K562 (cell line): ENCODE results near the gene CHN1. TPM values are rescaled to one million over a fixed set of nuclear protein-coding genes. Genes with fewer than 3 reads are reported as not detected.

Experiments used
- ATAC-seq: fragments of 200-7000 bp; cut with Tn5 transposase; 3 replicates; pipeline ENCODE4 v1.9.1; 2020; ENCODE audit warnings: moderate library complexity
- BruUV-seq: library from RNA; stranded (reverse); fragments of 400-500 nt; replicated peaks from 2 replicates; lab custom pipeline; 2021; lab: Mats Ljungman, UMichigan
- CTCF ChIA-PET: fragments of 300-600 bp; formaldehyde crosslinking; extraction: SDS; loops from one replicate; lab custom pipeline; 2021; ENCODE audit warnings: low intra/inter-chr PET ratio; lab: Yijun Ruan, JAX
- POLR2A ChIA-PET: fragments of 300-600, 350-650 bp; sonication (Branson Sonifier 250); formaldehyde crosslinking; extraction: SDS; loops from one replicate; lab custom pipeline; 2021; ENCODE audit warnings: antibody characterized with exemption, inconsistent platforms; lab: Yijun Ruan, JAX
- DNase-seq, 4 experiments: peaks; one replicate each; pipeline versions ENCODE4 v3.0.0 to v3.0.0-alpha.2; 2011 to 2018; ENCODE audit warnings: low spot score in 3 of 4, mixed read lengths in 3 of 4; ENCODE audit errors: extremely low read depth in 1 of 4
- FAIRE-seq: peaks from 2 replicates; lab custom pipeline; 2011; peaks lifted over from hg19 to GRCh38; lab: Jason Lieb, UNC
- H2AFZ ChIP-seq: 2 replicates; pipeline ENCODE4 v1.6.0; 2011; ENCODE audit warnings: low read depth, low read length, control low read depth, inconsistent platforms
- H3K27ac ChIP-seq: fragments of 200-600 bp; 3 replicates; pipeline ENCODE4 v1.8.0; 2011; ENCODE audit warnings: low read depth, mild to moderate bottlenecking, control low read depth, inconsistent platforms, low read length, moderate library complexity, mixed read lengths; ENCODE audit errors: extremely low read depth
- H3K27me3 ChIP-seq, 2 experiments: fragments of 300-600 bp in 1 of 2; 2 replicates in 1 of 2; 3 replicates in 1 of 2; pipeline versions ENCODE4 v1.6.0 to v1.8.0; 2011; ENCODE audit warnings: inconsistent platforms in 2 of 2, low read length in 2 of 2, mild to moderate bottlenecking in 1 of 2, mixed read lengths in 1 of 2, moderate library complexity in 1 of 2; ENCODE audit not compliant: control insufficient read depth in 2 of 2, insufficient read depth in 2 of 2
- H3K36me3 ChIP-seq: fragments of 300-600 bp; 3 replicates; pipeline ENCODE4 v1.8.0; 2011; ENCODE audit warnings: mild to moderate bottlenecking, low read length, inconsistent platforms; ENCODE audit not compliant: control insufficient read depth, insufficient read depth
- H3K4me1 ChIP-seq, 2 experiments: fragments of 200-600 bp in 1 of 2; replicated peaks in 1 of 2; 2 replicates in 1 of 2; 3 replicates in 1 of 2; pipeline versions ENCODE4 v1.5.1 to v1.8.0; 2011; ENCODE audit warnings: inconsistent platforms in 2 of 2, low read length in 2 of 2, mild to moderate bottlenecking in 1 of 2, mixed read lengths in 1 of 2, moderate library complexity in 1 of 2; ENCODE audit not compliant: control insufficient read depth in 2 of 2, insufficient read depth in 2 of 2
- H3K4me2 ChIP-seq: 2 replicates; pipeline ENCODE4 v1.6.1; 2011; ENCODE audit warnings: low read length, control low read depth, inconsistent platforms, mixed read lengths; ENCODE audit not compliant: insufficient read depth
- H3K4me3 ChIP-seq: fragments of 200-600 bp; sonication (generic), shearing (Covaris generic); 2 replicates; pipeline ENCODE4 v1.5.1; 2016; ENCODE audit warnings: control low read depth, inconsistent platforms
- H3K79me2 ChIP-seq: fragments of 200-600 bp; 3 replicates; pipeline ENCODE4 v1.8.0; 2011; ENCODE audit warnings: low read length, inconsistent platforms; ENCODE audit not compliant: control insufficient read depth, insufficient read depth
- H3K9ac ChIP-seq, 2 experiments: 2 replicates each; pipeline versions ENCODE4 v1.6.0 to v1.6.1; 2011; ENCODE audit warnings: low read depth in 2 of 2, low read length in 2 of 2, control low read depth in 1 of 2, inconsistent platforms in 1 of 2, mild to moderate bottlenecking in 1 of 2, mixed read lengths in 1 of 2; ENCODE audit not compliant: insufficient read depth in 1 of 2
- H3K9me1 ChIP-seq: one replicate; pipeline ENCODE4 v1.6.0; 2011; ENCODE audit warnings: inconsistent platforms, mild to moderate bottlenecking, low read length, moderate library complexity; ENCODE audit not compliant: control insufficient read depth, insufficient read depth
- H3K9me3 ChIP-seq: replicated peaks from 2 replicates; pipeline ENCODE4 v1.5.1; 2011; ENCODE audit warnings: low read depth, low read length, inconsistent platforms; ENCODE audit not compliant: control insufficient read depth, insufficient read depth
- H4K20me1 ChIP-seq: replicated peaks from 2 replicates; pipeline ENCODE4 v1.6.1; 2011; ENCODE audit warnings: low read length, inconsistent platforms, mixed read lengths; ENCODE audit not compliant: control insufficient read depth, insufficient read depth
- ZNF407 ChIP-seq: fragments of 450-650 bp; IDR thresholded peaks from 2 replicates; pipeline ENCODE4 v1.6.1; 2016; ENCODE audit warnings: low read depth
- ZNF639 ChIP-seq, 2 experiments: fragments of 200-800 bp in 1 of 2; sonication (Bioruptor generic) in 1 of 2; sonication (generic) in 1 of 2; formaldehyde crosslinking in 1 of 2; IDR thresholded peaks in 1 of 2; conservative IDR thresholded peaks in 1 of 2; 2 replicates each; pipeline versions ENCODE4 v1.5.0 to v1.6.1; 2016 to 2020; ENCODE audit warnings: missing compliant biosample characterization in 1 of 2, missing genetic modification characterization in 1 of 2, missing genetic modification reagents in 1 of 2
- ZNF740 ChIP-seq, 3 experiments: fragments of 200-800 bp in 1 of 3; sonication (Bioruptor generic) in 1 of 3; sonication (generic) in 1 of 3; formaldehyde crosslinking in 1 of 3; IDR thresholded peaks; 2 replicates each; pipeline versions ENCODE4 v1.6.1 to v1.8.0; 2016 to 2022; ENCODE audit warnings: mild to moderate bottlenecking in 2 of 3, missing compliant biosample characterization in 2 of 3, missing genetic modification characterization in 2 of 3, missing genetic modification reagents in 1 of 3
- WGBS: fragments of 100-300 bp; shearing (Covaris generic); methylation state at CpG from one replicate; pipeline ENCODE4 v1.1.6; 2016; ENCODE audit warnings: low coverage, mixed read lengths; ENCODE audit not compliant: insufficient coverage; ENCODE audit errors: missing lambda C conversion rate; 5-methylcytosine and 5-hydroxymethylcytosine counted together
- in situ Hi-C: fragments of 300-500 bp; cut with MboI; formaldehyde crosslinking; loops from 4 replicates; pipeline ENCODE4 v1.15.0; 2018; ENCODE audit warnings: inconsistent platforms, mixed read lengths
- intact Hi-C: fragments of 100-400 bp; cut with micrococcal nuclease; formaldehyde crosslinking; loops from 2 replicates; pipeline ENCODE4 v1.14.2; 2022
- polyA plus RNA-seq, 8 experiments: library from polyadenylated mRNA; depleted of rRNA in 4 of 8; stranded (reverse) in 5 of 8; unstranded in 3 of 8; fragments of >200 nt; fragmentation: Nextera tagmentation in 2 of 8; fragmentation: Illumina TruSeq in 1 of 8; extraction: Ambion mirVana in 2 of 8; extraction: Trizol in 1 of 8; gene quantifications; 2 replicates each; pipeline versions ENCODE4 v1.2.1 to v1.2.3, GENCODE V29; 2011 to 2014; ENCODE audit warnings: inconsistent platforms in 1 of 8, missing spikeins in 1 of 8
- total RNA-seq, 7 experiments: library from RNA; depleted of rRNA in 6 of 7; stranded (reverse); fragments of >200 nt in 6 of 7; fragmentation: Illumina TruSeq in 2 of 7; extraction: Trizol in 2 of 7; gene quantifications; 2 replicates each; pipeline versions ENCODE4 v1.2.1 to v1.2.3, GENCODE V29; 2011 to 2021; ENCODE audit warnings: low replicate concordance in 1 of 7

The CHN1 gene
- total and polyA plus RNA-seq, 9 of the 15 experiments (the other 6 are each of a cell fraction or from before 2014, with no cell fraction given) = 0.17 to 2.0 (median 0.87) TPM

GRCh38 chr2:174826051-174826450 is 179.1 kb downstream of the CHN1 start:
- no TSS peak for BruUV-seq
- DNase-seq (no peak), FAIRE-seq (no peak), ATAC-seq (no peak)
- CTCF ChIA-PET = no interaction called here
- TF ChIP-seq ZNF639 (CRISPR knock-in tag; conservative IDR thresholded peaks at IDR 0.05 in 1 of 2, IDR thresholded peaks at IDR 0.05 in 1 of 2) (no peak), ZNF740 (CRISPR knock-in tag; IDR thresholded peaks at IDR 0.05) (no peak), ZNF740 (tag; IDR thresholded peaks at IDR 0.05) (no peak), ZNF407 (no peak)
- Histone ChIP-seq H4K20me1 (no peaks in the 10 kb centered on the region), H3K4me1 (no peaks in the 10 kb centered on the region), H3K9me1 (no peaks in the 10 kb centered on the region), H3K9me3 (no peaks in the 10 kb centered on the region), H3K36me3 (no peaks in the 10 kb centered on the region), H3K79me2 (no peaks in the 10 kb centered on the region), H3K27ac (no peak overlapping the region), H3K9ac (no peak overlapping the region), H3K4me3 (no peak overlapping the region), H2AFZ (no peak overlapping the region), H3K27me3 (peaks cover 2 to 18% of the 10 kb centered on the region in 2 experiments; a peak in 4 of 5 replicates), H3K4me2 (no peak overlapping the region)
- in situ Hi-C loops = no loop called here
- 4% methylated on average over 2 of the region's 2 CpGs for WGBS
- POLR2A ChIA-PET = interaction anchor here (1.5 kb wide), 2 partner anchors 11 to 14 kb away, joined by 3 read pairs; no protein-coding TSS in a partner anchor
- intact Hi-C loops = no loop called here
